Upper lobe of left lung (tissue), 4 donors: ENCODE data around the gene MLLT3.

Experiments
- CTCF ChIP-seq, 6 experiments: fragments of 450-650 bp in 4 of 6; fragments of 200-600 bp in 2 of 6; sonication (generic) in 2 of 6; IDR thresholded peaks; one replicate each; pipeline ENCODE4 v1.5.1; 2016 to 2019; ENCODE audit warnings: antibody characterized with exemption in 6 of 6
- POLR2A ChIP-seq, 4 donors: fragments of 450-650 bp; IDR thresholded peaks; one replicate each; pipeline ENCODE4 v1.5.1; 2016 to 2017; ENCODE audit warnings: antibody characterized with exemption in 4 of 4, mild to moderate bottlenecking in 2 of 4
- POLR2AphosphoS5 ChIP-seq, 2 donors: sonication (generic); formaldehyde crosslinking; IDR thresholded peaks; one replicate each; pipeline ENCODE4 v1.5.1; 2017; ENCODE audit warnings: antibody characterized with exemption in 2 of 2

DNA sequence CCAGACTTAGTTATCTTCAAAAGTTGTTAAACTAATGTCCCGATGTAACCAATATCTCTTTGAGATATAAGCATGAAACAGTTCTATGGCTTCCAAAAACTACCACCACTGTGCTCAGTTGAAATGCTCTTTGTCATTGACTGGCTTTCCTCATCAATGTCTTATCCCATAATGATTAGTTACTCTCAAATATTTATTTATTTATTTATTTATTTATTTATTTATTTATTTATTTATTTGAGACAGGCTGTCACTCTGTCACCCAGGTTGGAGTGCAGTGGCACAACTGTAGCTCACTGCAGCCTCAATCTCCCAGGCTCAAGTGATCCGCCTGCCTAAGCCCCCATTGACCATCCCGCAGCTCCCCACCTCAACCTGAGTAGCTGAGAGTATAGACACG is 28.0 kb upstream of the MLLT3 start:
- TF ChIP-seq POLR2AphosphoS5 (IDR thresholded peaks at IDR 0.05) (no peak), CTCF (IDR thresholded peaks at IDR 0.05) (no peak), POLR2A (IDR thresholded peaks at IDR 0.05) (no peak)
